A204.1 (cell line): ENCODE data around the gene RAD21L1.
"Not testable (repeated sequence)": the region's sequence is repeated elsewhere in the genome, so short reads cannot be mapped to it uniquely, and the experiment has no call there.

Experiments
- FAIRE-seq: peaks from 2 replicates; lab custom pipeline; 2012; peaks lifted over from hg19 to GRCh38; lab: Jason Lieb, UNC

RAD21L1 gene

GRCh38 chr20:1199964-1200363 lies 25.9 kb upstream of the RAD21L1 start:
- FAIRE-seq: no peak

- no peak for FAIRE-seq
These were observed 22.9 kb upstream of the RAD21L1 start, which contains the start of gene C20orf202 for GRCh38 chr20:1202762-1203504. TSS of gene C20orf202 (plus strand) at chr20:1203454. CDS start at chr20:1203586, 132 bp downstream.

GRCh38 chr20:1203630-1204029 lies 22.2 kb upstream of the RAD21L1 start:
- no peak for FAIRE-seq

GRCh38 chr20:1204113-1204512 lies 21.7 kb upstream of the RAD21L1 start:
- no peak for FAIRE-seq

GRCh38 chr20:1204576-1204975 lies 21.3 kb upstream of the RAD21L1 start:
- no peak for FAIRE-seq

GRCh38 chr20:1205802-1206201 lies 20.0 kb upstream of the RAD21L1 start:
- FAIRE-seq: no peak

GRCh38 chr20:1206366-1207148 lies 19.3 kb upstream of the RAD21L1 start:
- FAIRE-seq: no peak

- no peak for FAIRE-seq
These were observed 18.5 kb upstream of the RAD21L1 start for GRCh38 chr20:1207293-1207878.

- FAIRE-seq: no peak
These were observed 16.1 kb upstream of the RAD21L1 start for GRCh38 chr20:1209447-1210387.

- no peak for FAIRE-seq
These were observed 15.3 kb upstream of the RAD21L1 start for GRCh38 chr20:1210501-1210900.

- FAIRE-seq: no peak
These were observed 13.8 kb upstream of the RAD21L1 start for GRCh38 chr20:1212023-1212422.

- no peak for FAIRE-seq
These were observed 13.0 kb upstream of the RAD21L1 start for GRCh38 chr20:1212607-1213396.

- FAIRE-seq: no peak
These were observed 11.0 kb upstream of the RAD21L1 start for GRCh38 chr20:1214838-1215261.

- no peak for FAIRE-seq
These were observed 10.3 kb upstream of the RAD21L1 start for GRCh38 chr20:1215386-1216170.

GRCh38 chr20:1216527-1217427 lies 9.1 kb upstream of the RAD21L1 start:
- FAIRE-seq: not testable (repeated sequence)

GRCh38 chr20:1222750-1223149 lies 3.1 kb upstream of the RAD21L1 start:
- FAIRE-seq: not testable (repeated sequence)

GRCh38 chr20:1224205-1224890 lies 1.5 kb upstream of the RAD21L1 start:
- FAIRE-seq: no peak

- no peak for FAIRE-seq
These were observed 521 bp upstream of the RAD21L1 start for GRCh38 chr20:1225263-1225782.
